Nephron (organoid): ENCODE data around the gene C15orf39.
"Not testable (repeated sequence)": the region's sequence is repeated elsewhere in the genome, so short reads cannot be mapped to it uniquely, and the experiment has no call there.

Experiments
- H3K27ac Mint-ChIP-seq, 3 experiments: 2 replicates each; pipeline ENCODE4 v1.8.0; 2020; ENCODE audit warnings: mixed read lengths in 3 of 3, mild to moderate bottlenecking in 2 of 3, moderate library complexity in 1 of 3
- H3K27me3 Mint-ChIP-seq: 2 replicates; pipeline ENCODE4 v1.8.0; 2021; ENCODE audit warnings: low read depth, mild to moderate bottlenecking, moderate library complexity, mixed read lengths
- H3K36me3 Mint-ChIP-seq: 2 replicates; pipeline ENCODE4 v1.8.0; 2020; ENCODE audit warnings: low read depth, mixed read lengths
- H3K4me1 Mint-ChIP-seq: 2 replicates; pipeline ENCODE4 v1.8.0; 2020; ENCODE audit warnings: mixed read lengths
- H3K4me3 Mint-ChIP-seq, 3 experiments: 2 replicates each; pipeline ENCODE4 v1.8.0; 2020; ENCODE audit warnings: mild to moderate bottlenecking in 3 of 3, mixed read lengths in 3 of 3, moderate library complexity in 2 of 3
- H3K9me3 Mint-ChIP-seq: 2 replicates; pipeline ENCODE4 v1.8.0; 2020; ENCODE audit warnings: mixed read lengths
- CTCF ChIP-seq, 3 experiments: fragments of 200-600 bp; sonication (generic); IDR thresholded peaks; one replicate each; pipeline ENCODE4 v1.5.0; 2021; ENCODE audit warnings: antibody characterized with exemption in 3 of 3; ENCODE audit not compliant: unreplicated experiment in 3 of 3

C15orf39 gene

DNA sequence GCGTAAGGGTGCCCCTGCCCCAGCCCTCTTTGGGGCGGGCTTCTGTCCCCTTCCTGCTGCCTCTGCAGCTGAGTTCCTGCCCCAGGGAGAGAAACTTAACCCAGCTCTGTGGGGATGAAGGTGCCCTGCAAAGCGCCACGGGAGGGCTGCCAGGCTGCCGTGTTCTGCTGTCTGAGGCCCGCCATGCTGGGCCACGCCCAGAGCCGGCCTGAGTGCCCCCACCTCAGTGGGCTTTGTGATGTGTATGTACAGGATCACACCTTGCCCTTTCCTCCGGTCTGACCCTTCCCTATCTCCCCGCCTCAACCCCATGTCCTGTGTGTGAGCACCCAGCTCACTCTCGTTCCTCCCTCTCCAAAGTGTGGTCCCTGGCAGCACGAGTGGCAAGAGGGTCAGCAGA, 22.6 kb downstream of the C15orf39 start:
- Mint-ChIP-seq H3K36me3 (no peaks in the 10 kb centered on the region), H3K27ac (no peak overlapping the region), H3K4me1 (no peaks in the 10 kb centered on the region), H3K4me3 (no peak overlapping the region), H3K9me3 (no peaks in the 10 kb centered on the region), H3K27me3 (no peaks in the 10 kb centered on the region)
- no peak for TF ChIP-seq CTCF (IDR thresholded peaks at IDR 0.05; ENCODE audit: unreplicated experiment in 3 of 3)

DNA sequence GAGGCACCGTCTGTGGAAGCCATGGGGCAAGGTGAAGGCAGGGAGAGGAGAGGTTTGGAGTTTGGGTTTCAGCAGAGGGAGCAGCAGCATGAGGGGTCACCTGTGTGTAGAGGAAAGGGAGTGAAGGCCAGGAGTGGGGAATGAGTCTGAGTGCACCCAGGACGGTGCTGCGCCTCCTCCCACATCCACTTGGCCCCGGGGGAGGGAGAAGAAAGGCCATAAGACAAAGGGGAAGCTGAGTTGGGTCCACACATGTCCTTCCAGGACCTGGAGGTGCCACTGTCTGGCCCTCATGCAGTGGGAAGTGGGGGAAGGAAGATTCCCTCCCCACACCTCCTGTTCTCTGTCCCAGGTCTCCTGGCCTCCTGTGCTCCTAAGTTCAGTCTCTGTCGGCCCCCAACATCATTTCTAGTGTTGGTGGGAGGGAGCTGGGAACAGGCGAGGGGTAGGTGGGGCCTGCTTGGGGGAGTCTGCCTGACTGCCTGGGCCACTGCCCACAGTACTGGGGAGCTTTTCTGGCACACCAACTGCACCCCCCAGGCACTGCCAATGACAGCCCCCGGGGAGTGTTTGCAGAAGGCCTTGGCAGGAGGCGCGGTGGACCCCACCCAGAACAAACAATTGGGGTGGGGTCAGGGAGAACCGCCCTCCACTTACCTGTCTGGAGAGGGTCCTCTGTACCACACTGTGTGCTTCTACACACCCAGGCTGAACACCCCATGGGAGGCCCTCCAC, 23.6 kb downstream of the C15orf39 start:
- not testable (repeated sequence) for H3K27me3 Mint-ChIP-seq, H3K36me3 Mint-ChIP-seq, H3K4me1 Mint-ChIP-seq

GRCh38 chr15:75225951-75226732, 24.5 kb downstream of the C15orf39 start:
- no peak overlapping the region for H3K27ac Mint-ChIP-seq
- no peaks in the 10 kb centered on the region for H3K4me1 Mint-ChIP-seq
- no peaks in the 10 kb centered on the region for H3K36me3 Mint-ChIP-seq
- no peaks in the 10 kb centered on the region for H3K27me3 Mint-ChIP-seq
- no peak overlapping the region for H3K4me3 Mint-ChIP-seq
- no peak for TF ChIP-seq CTCF (IDR thresholded peaks at IDR 0.05; ENCODE audit: unreplicated experiment in 3 of 3)
- no peaks in the 10 kb centered on the region for H3K9me3 Mint-ChIP-seq

More for the DNA sequence above, 23.6 kb downstream of the C15orf39 start:
- not testable (repeated sequence) for H3K9me3 Mint-ChIP-seq, H3K4me3 Mint-ChIP-seq, H3K27ac Mint-ChIP-seq

- not testable (repeated sequence) for H3K27ac Mint-ChIP-seq, H3K4me1 Mint-ChIP-seq, H3K4me3 Mint-ChIP-seq, H3K27me3 Mint-ChIP-seq, H3K9me3 Mint-ChIP-seq, H3K36me3 Mint-ChIP-seq
Measured at GRCh38 chr15:75227112-75227511, 25.4 kb downstream of the C15orf39 start.

- Mint-ChIP-seq H3K4me3 (no peak overlapping the region), H3K4me1 (no peaks in the 10 kb centered on the region), H3K27me3 (no peaks in the 10 kb centered on the region), H3K36me3 (no peaks in the 10 kb centered on the region), H3K9me3 (no peaks in the 10 kb centered on the region), H3K27ac (no peak overlapping the region)
- TF ChIP-seq CTCF (IDR thresholded peaks at IDR 0.05; ENCODE audit: unreplicated experiment in 3 of 3), result no peak
Measured at GRCh38 chr15:75227663-75228280, 26.1 kb downstream of the C15orf39 start.

DNA sequence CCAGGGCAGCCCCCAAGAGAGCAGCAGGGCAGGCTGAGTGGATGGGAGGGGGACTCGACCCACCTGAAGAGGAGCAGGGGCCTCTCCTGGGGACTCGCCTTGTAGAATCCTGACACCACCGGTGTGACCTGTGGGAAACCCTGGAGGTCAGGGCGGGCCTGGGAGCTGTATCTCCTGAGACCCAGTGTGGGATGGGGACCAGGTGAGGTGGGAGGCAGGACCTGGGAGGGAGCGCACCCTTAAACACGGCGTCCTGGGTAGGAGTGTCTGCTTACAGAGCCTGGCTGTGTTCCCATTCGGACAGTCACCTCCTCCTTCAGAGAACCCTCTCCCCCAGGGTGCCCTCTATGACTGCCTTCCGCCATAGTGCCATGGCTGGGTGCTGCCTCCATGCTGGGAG, 27.1 kb downstream of the C15orf39 start:
- Mint-ChIP-seq H3K4me3 (no peak overlapping the region), H3K4me1 (no peaks in the 10 kb centered on the region), H3K27me3 (no peaks in the 10 kb centered on the region), H3K36me3 (no peaks in the 10 kb centered on the region), H3K9me3 (no peaks in the 10 kb centered on the region), H3K27ac (no peak overlapping the region)
- TF ChIP-seq CTCF (IDR thresholded peaks at IDR 0.05; ENCODE audit: unreplicated experiment in 3 of 3), result no peak
